ENCODE results near the gene ANKRD6.
"Not testable (repeated sequence)": the region's sequence is repeated elsewhere in the genome, so short reads cannot be mapped to it uniquely, and the experiment has no call there.

The ANKRD6 gene

DNA sequence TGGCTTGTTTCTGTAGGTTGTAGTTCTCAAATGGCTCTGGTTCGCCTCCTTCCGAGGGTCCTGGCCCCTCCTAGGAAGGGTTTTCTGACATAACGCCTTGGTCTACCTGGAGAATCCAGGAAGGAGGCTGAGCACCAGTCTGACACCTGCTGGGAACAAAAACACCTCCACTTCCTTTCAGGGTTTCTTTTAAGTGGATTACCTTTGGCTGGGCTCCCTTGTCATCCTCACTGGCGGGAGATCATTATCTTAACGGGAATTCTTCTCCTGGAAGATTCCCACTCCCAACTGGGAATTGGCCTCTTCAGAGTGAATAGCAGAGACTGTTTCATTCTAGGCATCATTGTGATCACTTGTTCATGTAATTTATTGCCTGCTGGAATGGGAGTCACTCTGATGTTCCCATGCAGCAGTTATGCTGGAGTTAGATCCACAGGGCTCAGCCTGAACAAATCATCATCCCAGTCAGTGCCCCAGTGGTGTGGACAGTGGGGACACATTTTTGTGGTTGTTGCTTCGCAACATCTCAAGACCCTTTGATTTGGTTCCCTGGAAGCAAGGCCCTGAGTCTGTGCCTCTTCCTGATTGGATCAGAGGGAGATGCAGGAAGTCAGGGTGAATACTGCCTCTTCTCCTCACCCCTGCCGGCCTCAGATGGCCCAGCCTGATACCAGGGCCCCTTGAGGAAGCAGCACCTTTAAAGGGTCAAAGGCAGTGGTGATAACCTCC, 156.5 kb downstream of the ANKRD6 start:
- no peak overlapping the region for H3K27ac ChIP-seq
- DNase-seq (ENCODE audit: low read depth, low spot score): no peak

DNA sequence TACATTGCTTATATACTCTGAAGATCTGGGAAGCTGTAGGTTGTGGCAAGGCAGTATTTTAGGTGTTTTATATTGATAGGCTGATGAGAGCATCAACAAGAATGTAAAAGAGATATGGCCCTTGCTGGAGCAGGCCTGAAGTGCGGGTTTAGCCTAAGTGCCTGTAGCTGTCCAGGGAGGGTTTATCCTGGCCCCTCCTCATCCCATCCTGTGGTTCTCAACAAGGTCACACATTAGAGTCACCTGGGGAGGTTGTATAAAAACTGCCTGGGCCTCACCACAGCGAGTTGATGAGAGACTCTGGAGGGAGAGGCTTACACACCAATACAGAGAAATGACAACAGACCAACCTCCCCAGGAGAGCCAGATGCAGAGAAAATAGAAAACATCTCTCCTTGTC, 157.2 kb downstream of the ANKRD6 start:
- DNase-seq (ENCODE audit: low read depth, low spot score): no peak
- no peak overlapping the region for H3K27ac ChIP-seq

DNA sequence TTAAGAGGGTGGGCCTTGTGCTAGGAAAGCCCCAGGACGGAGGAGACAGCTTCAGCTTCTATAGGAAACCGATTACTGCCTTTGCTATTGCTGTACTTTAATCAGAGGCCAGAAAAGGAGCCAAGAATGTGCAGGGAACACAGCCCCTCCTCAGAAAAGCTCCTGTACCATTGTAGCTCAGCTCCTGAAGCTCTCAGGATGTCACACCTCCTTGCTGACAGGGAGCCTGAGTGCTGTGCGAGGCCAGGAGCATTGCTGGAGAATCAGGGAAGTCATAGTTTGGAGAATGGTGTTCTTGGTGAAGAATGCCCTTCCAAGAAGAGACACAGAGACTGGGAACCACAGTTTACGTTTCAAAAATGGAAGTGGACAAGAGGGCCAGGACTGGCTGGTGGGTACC, 158.8 kb downstream of the ANKRD6 start:
- DNase-seq (ENCODE audit: low read depth, low spot score): no peak

DNA sequence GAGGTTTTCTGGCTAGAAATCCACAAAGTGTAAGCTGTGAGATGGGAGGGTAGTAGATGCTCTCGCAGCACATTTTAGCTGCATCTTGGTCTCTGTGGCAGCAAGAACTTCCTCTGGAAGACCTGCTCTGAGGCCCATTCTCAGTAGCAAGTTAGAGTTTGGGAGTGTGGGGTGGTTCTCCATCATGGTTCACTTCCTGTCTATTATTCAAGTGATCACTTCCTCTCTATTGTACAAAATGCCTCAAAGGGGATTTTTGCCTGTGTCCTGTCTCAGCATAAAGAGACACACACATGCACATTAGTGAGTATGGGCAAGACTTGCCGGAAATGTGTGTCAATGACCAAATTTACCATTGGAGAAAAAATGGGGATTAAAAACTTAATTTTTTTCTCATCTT, 163.1 kb downstream of the ANKRD6 start:
- no peak overlapping the region for H3K27ac ChIP-seq

More for the DNA sequence above, 158.8 kb downstream of the ANKRD6 start:
- H3K27ac ChIP-seq: no peak overlapping the region

DNA sequence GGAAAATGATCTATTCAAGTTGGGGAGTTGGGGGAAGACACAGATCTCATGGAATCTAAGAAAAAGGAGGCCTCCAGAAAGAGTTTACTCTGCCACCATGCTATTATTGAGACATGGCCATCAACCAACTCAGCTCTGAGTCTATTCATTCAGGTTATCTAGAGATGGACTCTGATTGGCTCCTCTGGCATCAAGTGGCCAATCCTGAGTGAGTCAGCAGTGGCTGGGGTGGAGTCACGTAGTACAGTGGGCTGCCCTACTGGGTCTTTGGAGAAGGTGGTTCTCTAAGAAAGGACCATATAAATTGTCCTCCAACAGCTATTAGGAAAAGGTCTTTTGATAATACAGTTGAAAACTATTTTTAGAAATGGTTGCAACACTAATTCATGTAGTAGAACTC, 163.5 kb downstream of the ANKRD6 start:
- no peak for DNase-seq (ENCODE audit: low read depth, low spot score)
- H3K27ac ChIP-seq: no peak overlapping the region

More for the DNA sequence above, 163.1 kb downstream of the ANKRD6 start:
- DNase-seq (ENCODE audit: low read depth, low spot score): no peak

DNA sequence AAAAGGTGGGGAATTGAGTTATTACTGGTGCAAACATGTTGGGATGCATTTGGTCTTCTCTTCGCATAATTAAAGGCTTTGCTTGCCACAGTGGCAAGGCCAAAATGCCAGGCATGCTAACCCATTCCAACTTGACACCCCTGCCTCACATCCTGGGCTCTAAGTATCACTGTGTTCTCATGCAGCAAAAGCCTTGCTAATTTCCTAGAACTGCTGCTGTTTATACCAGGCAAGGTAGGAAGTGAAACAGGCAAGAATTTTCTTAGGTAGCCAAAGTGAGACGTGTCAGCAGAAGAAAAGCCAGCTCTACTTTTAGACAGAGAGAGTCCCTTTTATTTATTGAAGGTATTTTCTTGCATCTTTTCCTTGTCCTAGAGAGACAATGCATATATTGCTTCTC, 164.4 kb downstream of the ANKRD6 start:
- H3K27ac ChIP-seq: no peak overlapping the region
- DNase-seq (ENCODE audit: low read depth, low spot score): no peak

DNA sequence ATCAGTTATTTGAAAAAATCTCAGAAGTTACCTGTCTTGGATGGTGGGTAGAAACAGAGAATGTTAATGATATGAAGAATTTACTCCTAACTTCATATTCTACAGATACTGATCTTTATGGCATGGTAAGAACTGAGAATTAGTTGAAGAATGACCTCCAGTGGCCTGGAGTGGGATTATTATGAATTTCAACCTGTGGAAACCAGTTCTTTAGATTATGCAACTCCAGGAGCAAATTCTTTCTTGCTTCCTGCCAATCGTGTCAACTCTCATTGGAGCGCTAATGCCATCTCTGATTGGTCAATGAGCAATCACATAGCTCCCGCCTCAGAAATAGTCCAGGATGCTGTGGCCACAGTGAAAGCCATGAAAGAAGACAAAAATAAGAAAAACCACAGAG, 165.0 kb downstream of the ANKRD6 start:
- peak; percentile 55 for DNase-seq (ENCODE audit: low read depth, low spot score)
- no peak overlapping the region for H3K27ac ChIP-seq

DNA sequence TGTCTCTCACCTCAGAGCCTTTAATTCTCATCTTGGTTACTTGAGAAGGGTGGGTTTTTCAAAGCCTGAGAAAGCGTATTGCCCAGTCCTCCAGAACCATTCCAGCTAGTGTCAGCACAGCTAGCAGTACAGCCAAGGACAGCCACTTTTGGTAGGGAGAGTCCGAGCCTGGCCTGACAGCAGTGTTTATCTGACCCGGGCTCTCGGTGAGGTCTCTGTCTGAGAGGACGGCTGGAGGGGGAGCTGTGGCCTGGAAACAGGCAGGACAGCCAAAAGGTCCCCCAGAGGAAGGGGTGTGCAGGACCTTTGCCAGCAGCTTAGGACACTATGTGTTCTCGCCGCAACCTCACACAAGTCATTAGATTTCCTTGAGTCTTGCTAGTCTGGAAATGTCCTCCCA, 166.8 kb downstream of the ANKRD6 start:
- no peak overlapping the region for H3K27ac ChIP-seq
- DNase-seq (ENCODE audit: low read depth, low spot score): no peak

DNA sequence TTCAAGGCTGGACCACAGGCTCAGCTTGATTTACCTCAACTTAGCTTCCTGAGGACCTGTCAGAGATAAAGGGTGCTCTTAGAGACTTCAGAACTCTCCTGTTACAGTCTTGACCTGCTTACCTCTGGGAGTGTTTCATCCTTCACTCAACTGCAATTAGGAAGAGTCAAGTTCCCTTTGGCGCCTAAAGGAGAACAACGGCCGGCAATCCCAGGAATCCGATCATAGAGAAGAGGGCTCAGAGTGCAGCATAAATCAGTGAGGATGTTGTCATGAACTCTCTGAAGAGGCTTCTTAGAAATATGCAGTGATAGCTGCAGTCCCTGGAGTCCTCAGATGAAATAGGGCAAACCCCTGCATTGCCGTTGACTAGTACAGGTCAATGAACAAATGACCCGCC, 169.2 kb downstream of the ANKRD6 start:
- no peak overlapping the region for H3K27ac ChIP-seq
- no peak for DNase-seq (ENCODE audit: low read depth, low spot score)

DNA sequence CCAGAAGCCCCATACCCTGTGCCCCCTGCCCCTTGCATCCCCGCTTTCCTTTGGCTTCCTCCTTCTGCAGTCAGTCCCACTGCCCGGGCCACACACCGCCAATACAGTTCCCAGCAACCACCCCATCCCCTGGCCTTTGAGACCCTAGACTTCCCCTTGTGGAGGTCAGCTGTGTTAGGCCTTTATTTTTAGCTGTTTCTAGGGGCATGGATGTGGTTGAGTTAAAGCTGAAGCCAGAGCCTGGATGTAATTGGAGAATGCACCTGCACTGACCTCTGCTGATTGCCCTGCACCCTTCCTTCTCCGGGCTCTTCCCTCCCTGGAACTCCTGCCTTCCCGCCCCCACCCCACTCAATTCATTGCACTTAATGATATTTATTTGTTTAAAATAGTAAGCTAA, 171.7 kb downstream of the ANKRD6 start:
- no peak overlapping the region for H3K27ac ChIP-seq
- no peak for DNase-seq (ENCODE audit: low read depth, low spot score)

DNA sequence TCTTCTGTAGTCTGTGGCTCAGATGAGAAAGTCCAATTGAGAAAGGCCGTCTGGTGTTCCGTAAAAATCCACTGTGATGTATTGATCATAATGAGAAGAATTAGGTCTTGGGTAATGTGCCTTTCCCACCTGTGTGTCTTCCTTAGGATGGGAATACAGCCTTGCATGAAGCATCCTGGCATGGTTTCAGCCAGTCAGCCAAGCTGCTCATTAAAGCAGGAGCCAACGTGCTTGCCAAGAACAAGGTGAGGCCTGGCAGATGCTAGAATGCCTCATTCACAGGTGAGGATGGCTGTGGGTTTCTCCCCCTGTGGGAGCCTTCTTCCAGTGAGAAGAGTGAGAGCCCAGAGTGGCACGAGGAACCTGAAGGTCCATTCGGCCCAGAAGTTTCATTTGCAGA, 172.9 kb downstream of the ANKRD6 start:
- no peak overlapping the region for H3K27ac ChIP-seq
- no peak for DNase-seq (ENCODE audit: low read depth, low spot score)

DNA sequence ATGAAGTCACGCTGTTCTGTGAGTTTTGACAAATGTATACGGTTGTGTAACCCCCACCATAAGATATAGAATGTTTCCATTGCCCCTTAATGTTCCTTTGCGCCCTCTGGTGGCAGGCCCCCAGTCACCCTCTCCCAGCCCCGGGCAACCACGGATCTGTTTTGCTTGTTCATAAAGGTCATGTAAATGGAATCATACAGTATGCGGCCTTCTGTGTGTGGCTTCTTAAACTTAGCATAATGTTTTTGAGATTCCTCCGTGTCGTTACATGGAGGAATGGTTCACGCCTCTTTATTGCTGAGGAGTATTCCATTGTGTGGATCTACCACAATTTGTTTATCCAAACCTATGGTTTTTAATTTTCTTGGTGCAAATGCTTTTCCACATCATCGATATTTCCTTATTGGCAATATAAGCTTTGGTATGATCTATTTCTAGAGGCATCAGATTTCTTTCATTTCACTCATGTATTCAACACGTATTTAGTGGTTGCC, 177.2 kb downstream of the ANKRD6 start:
- DNase-seq (ENCODE audit: low read depth, low spot score): no peak
- no peak overlapping the region for H3K27ac ChIP-seq

DNA sequence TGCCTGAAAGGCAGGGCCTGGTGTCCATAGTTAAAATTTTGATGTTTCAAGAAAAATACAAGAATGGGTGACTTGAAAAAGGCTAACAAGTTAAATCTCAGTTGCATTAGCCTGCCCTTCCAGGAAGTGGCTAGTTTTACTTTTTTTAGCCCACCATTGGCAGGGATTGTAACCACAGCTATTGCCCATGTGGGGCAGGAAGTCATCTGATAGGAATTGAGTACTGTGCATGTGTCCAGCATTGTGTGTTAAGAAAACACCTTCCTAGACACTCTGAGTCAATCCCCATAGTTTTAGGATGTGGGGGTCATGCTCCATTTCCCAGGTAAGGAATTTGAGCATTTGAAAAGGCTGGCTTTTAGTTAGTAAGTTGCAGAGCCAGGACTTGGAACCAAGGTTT, 178.7 kb downstream of the ANKRD6 start:
- DNase-seq (ENCODE audit: low read depth, low spot score): no peak
- no peak overlapping the region for H3K27ac ChIP-seq

DNA sequence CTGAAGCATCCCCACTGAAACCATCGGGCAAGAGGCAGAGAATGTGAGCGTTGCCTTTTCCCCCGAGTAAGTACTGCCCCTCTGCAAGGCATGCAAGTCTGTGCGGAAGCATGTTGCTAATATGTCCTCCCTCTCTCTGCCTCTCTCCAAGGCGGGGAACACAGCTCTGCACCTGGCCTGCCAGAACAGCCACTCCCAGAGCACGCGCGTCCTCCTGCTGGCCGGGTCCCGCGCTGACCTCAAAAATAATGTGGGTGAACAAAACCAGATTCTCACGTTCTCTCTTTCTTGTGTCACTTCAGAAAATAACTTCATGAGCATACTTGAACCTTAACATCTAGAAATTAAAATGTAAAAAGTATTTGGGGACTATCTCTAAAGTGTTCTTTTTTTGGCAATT, 179.2 kb downstream of the ANKRD6 start:
- no peak overlapping the region for H3K27ac ChIP-seq
- no peak for DNase-seq (ENCODE audit: low read depth, low spot score)

DNA sequence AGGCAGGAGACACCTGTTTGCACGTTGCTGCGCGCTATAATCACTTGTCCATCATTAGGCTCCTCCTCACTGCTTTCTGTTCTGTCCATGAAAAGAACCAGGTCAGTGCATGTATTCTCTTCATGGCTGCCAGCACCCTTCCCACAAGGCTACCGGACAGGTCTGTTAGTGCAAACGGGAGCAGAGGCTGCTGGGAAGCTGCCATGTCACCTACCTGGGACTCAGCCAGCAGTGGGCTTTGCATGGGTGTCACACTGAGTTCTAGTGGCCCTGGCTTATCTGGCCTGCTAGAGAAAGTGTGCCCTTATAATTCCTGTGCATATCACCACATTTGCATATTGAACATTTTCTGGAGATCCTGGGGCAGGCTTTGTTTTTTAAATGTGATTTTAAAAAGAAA, 180.8 kb downstream of the ANKRD6 start:
- DNase-seq (ENCODE audit: low read depth, low spot score): no peak
- no peak overlapping the region for H3K27ac ChIP-seq

DNA sequence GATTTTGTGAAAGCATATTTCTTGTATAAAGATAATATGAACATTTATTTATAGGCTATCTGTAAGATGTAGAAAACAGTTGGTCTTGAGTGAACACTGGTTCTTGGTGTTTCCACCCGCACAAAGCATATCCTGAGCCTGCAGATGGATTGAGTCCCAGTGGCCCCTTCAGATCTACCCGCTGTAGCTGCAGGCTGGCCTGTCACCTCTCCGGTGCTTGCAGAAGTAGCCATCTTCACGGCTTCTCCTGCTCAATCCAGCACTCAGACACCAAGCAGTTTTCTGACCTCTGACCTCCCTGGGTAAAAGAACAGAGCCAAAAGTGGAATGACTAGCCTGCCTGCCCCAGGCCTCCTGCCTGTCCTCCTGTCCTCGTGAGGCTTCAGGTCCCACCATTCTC, 182.9 kb downstream of the ANKRD6 start:
- H3K27ac ChIP-seq: no peak overlapping the region
- DNase-seq (ENCODE audit: low read depth, low spot score): no peak

DNA sequence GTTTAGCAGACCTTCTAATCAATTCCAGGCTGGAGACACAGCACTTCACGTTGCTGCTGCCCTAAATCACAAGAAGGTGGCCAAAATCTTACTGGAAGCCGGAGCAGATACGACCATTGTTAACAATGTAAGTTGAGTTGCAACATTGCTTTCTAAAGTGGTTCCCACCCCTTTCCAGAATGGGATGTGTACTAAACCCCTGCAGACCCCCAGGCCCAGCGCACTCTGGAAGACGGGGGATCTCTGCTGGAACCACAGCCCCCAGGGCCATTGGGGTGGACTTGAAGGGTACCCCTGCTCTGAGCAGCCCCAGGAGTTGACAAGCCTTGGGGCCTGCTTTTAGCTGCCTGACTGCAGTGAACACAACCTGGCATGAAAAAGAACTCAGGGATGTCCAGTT, 183.6 kb downstream of the ANKRD6 start:
- H3K27ac ChIP-seq: no peak overlapping the region

DNA sequence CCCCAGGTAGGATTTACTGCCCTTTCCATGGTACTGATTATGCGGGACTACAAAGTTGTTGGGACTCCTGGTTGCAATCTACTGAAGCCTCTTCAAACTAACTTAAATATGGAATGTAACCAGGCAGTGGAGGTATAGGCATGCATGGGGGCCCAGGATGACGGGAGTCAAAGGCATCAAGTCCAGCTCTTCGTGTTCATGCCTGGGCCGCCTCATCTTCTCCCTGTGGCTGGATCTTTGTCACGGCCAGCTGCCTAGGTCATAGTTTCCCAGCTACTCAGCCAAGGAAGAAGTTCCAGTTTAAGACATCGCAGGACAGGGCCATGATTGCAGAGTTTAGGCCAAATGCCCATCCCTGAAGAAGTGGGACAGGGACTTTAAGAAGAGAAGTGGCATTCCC, 185.1 kb downstream of the ANKRD6 start:
- DNase-seq (ENCODE audit: low read depth, low spot score): no peak
- no peak overlapping the region for H3K27ac ChIP-seq

More for the DNA sequence above, 183.6 kb downstream of the ANKRD6 start:
- no peak for DNase-seq (ENCODE audit: low read depth, low spot score)

DNA sequence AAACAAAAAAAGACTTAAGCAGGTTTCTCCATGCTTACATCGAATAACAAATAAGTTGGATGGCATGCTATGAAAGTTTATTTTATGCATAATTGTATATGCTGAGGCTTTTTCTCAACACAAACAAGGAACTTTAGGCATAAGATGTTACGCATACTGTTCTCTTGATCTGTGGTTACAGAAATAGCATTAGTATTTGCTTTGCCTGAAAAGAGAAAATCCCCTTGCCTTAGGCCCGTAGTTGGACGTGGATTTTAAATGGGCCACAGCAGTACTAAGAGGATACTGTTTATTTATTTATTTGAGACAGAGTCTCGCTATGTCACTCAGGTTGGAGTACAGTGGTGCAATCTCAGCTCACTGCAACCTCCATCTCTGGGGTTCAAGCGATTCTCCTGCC, 186.6 kb downstream of the ANKRD6 start:
- no peak overlapping the region for H3K27ac ChIP-seq
- no peak for DNase-seq (ENCODE audit: low read depth, low spot score)

DNA sequence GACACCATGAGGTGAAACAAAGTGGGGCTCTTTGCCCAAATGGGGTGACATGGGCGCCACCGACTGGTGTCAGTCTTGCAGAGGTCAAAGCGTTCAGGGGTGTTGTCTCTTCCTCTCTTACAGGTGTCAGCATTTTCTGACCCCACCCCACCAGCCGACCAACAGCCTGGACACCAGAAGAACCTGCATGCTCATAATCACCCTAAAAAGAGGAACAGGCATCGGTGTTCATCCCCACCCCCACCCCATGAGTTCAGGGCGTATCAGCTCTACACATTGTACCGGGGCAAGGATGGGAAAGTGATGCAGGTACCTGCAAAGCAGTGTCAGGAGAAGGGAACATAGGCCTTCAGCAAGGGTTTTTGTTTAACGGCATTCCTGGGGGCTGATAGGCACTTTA, 190.8 kb downstream of the ANKRD6 start:
- no peak overlapping the region for H3K27ac ChIP-seq

DNA sequence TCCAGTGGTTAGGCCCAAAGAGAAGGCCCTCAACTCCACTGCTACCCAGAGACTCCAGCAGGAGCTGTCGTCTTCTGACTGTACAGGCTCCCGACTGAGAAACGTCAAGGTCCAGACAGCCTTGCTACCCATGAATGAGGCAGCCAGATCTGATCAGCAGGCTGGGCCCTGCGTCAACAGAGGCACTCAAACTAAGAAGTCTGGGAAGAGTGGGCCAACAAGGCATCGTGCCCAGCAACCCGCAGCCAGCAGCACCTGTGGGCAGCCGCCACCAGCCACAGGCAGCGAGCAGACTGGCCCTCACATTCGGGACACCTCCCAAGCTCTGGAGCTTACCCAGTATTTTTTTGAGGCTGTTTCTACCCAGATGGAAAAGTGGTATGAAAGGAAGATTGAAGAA, 197.5 kb downstream of the ANKRD6 start:
- DNase-seq (ENCODE audit: low read depth, low spot score): no peak
- no peak overlapping the region for H3K27ac ChIP-seq

More for the DNA sequence above, 190.8 kb downstream of the ANKRD6 start:
- no peak for DNase-seq (ENCODE audit: low read depth, low spot score)

DNA sequence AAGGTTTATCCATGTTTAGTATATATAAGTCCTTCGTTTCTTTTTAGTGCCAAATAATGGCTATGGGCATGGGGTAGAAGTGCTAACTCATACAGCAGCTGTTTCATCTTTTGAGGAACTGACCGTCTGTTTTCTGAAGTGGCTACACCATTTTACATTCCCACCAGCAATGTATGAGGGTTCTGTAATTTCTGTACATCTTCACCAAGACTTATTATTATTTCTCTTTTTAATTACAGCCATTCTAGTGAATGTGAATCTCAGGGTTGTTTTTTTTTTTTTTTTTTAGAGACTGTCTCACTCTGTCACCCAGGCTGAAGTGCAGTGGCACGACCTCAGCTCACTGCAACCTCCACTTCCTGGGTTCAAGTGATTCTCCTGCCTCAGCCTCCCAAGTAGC, 203.5 kb downstream of the ANKRD6 start:
- not testable (repeated sequence) for DNase-seq (ENCODE audit: low read depth, low spot score); H3K27ac ChIP-seq
